ENCODE results near the gene BCHE. TPM values are rescaled to one million over a fixed set of nuclear protein-coding genes. Genes with fewer than 3 reads are reported as not detected.

The BCHE gene
- total RNA-seq, 6 experiments from 2014 or later: not detected

DNA sequence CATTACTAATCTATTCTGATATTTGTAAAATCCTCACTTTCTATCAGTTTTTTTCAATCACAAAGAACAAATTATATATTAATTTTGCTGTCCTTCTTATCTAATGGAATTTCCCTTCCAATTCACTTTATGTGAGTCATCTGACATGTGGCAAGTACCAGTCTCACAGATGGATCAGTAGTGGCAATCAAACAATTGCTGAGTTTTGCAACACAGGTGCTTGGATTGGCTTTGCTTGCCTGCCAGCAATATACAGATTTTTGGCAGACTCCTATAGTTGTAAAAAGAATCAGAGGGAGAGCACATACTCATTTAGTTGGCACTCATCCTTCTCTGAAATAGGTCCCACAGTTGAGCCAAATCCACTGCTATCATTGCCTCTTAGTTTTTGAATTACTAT, 83.7 kb downstream of the BCHE start:
- Mint-ChIP-seq H3K4me3 (no peak overlapping the region), H3K9me3 (peaks cover 43% of the 10 kb centered on the region), H3K27ac (no peak overlapping the region), H3K4me1 (ENCODE audit: low read depth) (no peaks in the 10 kb centered on the region), H3K27me3 (ENCODE audit: insufficient read depth) (no peaks in the 10 kb centered on the region), H3K36me3 (ENCODE audit: low read depth) (peaks cover 5% of the 10 kb centered on the region; the same call in 1 of the 2 replicates)
- TF ChIP-seq, protein P1, sequence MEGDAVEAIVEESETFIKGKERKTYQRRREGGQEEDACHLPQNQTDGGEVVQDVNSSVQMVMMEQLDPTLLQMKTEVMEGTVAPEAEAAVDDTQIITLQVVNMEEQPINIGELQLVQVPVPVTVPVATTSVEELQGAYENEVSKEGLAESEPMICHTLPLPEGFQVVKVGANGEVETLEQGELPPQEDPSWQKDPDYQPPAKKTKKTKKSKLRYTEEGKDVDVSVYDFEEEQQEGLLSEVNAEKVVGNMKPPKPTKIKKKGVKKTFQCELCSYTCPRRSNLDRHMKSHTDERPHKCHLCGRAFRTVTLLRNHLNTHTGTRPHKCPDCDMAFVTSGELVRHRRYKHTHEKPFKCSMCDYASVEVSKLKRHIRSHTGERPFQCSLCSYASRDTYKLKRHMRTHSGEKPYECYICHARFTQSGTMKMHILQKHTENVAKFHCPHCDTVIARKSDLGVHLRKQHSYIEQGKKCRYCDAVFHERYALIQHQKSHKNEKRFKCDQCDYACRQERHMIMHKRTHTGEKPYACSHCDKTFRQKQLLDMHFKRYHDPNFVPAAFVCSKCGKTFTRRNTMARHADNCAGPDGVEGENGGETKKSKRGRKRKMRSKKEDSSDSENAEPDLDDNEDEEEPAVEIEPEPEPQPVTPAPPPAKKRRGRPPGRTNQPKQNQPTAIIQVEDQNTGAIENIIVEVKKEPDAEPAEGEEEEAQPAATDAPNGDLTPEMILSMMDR (IDR thresholded peaks at IDR 0.05): no peak
- DNase-seq: no peak

DNA sequence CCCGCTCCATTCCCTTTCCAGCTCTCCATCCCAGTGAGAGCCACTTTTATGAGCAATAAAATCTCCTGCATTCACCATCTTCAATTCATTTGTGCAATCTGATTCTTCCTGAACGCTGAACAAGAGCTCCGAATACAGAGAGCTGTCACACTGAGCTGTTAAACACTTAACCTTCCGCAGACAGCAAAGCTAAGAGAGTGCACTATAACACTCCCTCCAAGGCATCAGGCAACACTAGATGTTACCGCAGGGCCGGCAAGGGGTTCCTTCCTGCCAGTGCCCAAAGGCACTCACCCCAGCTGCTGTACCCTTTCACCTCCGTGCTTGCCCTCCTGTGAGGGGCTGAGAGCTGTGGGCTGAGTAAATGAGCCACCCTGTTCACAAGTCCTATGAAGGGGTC, 85.6 kb downstream of the BCHE start:
- no peaks in the 10 kb centered on the region for H3K4me1 Mint-ChIP-seq (ENCODE audit: low read depth)
- no peak for DNase-seq

DNA sequence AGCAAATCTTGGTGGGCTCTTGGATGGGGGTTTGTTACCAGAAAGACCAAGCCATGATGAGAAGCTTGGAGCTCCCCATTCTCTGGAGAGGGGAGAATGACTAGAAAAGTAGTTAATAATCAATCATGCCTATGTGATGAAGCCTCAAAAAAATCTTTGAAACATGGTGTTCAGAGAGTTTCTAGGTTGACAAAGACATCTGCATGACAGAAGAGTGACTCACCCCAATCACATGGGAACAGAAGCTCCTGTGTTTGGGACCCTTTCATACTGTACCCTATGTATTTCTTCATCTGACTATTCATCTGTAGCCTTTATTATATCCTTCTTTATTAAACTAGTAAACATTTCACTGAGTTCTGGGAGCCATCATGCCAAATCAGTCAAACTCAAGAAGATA, 87.4 kb downstream of the BCHE start:
- Mint-ChIP-seq H3K27me3 (ENCODE audit: insufficient read depth) (no peaks in the 10 kb centered on the region), H3K27ac (no peak overlapping the region), H3K4me3 (no peak overlapping the region)

More for the DNA sequence above, 85.6 kb downstream of the BCHE start:
- peaks cover 5% of the 10 kb centered on the region; the same call in 1 of the 2 replicates for H3K36me3 Mint-ChIP-seq (ENCODE audit: low read depth)
- H3K27ac Mint-ChIP-seq: no peak overlapping the region
- peaks cover 38% of the 10 kb centered on the region for H3K9me3 Mint-ChIP-seq
- H3K4me3 Mint-ChIP-seq: no peak overlapping the region
- no peaks in the 10 kb centered on the region for H3K27me3 Mint-ChIP-seq (ENCODE audit: insufficient read depth)
- TF ChIP-seq, protein P1 (IDR thresholded peaks at IDR 0.05): no peak

DNA sequence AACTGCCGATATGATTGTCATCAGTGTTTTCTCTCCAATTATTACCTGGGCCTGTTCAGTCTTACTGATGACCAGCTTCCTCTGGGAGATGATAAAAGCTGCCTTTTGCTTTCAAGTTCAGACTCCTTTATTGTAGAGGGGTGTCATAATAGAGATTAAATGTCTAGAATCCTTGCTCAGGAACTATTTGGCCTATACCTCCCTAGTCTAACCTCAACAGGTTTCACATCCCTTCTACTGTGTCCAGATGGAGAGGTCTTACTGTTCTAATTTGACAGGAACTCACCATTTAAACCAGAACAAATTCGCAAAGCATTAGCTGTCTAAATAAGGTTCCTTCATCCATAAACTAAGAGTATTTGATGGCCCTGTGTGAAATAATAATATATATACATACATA, 88.0 kb downstream of the BCHE start:
- H3K4me1 Mint-ChIP-seq (ENCODE audit: low read depth): no peaks in the 10 kb centered on the region
- no peak overlapping the region for H3K27ac Mint-ChIP-seq
- no peak overlapping the region for H3K4me3 Mint-ChIP-seq
- H3K9me3 Mint-ChIP-seq: peaks cover 27% of the 10 kb centered on the region
- TF ChIP-seq, protein P1 (IDR thresholded peaks at IDR 0.05): no peak
- no peaks in the 10 kb centered on the region for H3K27me3 Mint-ChIP-seq (ENCODE audit: insufficient read depth)
- no peak for DNase-seq
- H3K36me3 Mint-ChIP-seq (ENCODE audit: low read depth): peaks cover 5% of the 10 kb centered on the region; the same call in 1 of the 2 replicates

More for the DNA sequence above, 87.4 kb downstream of the BCHE start:
- TF ChIP-seq, protein P1 (IDR thresholded peaks at IDR 0.05): no peak
- Mint-ChIP-seq H3K4me1 (ENCODE audit: low read depth) (no peaks in the 10 kb centered on the region), H3K36me3 (ENCODE audit: low read depth) (peaks cover 5% of the 10 kb centered on the region; the same call in 1 of the 2 replicates), H3K9me3 (peaks cover 27% of the 10 kb centered on the region)
- DNase-seq: no peak

DNA sequence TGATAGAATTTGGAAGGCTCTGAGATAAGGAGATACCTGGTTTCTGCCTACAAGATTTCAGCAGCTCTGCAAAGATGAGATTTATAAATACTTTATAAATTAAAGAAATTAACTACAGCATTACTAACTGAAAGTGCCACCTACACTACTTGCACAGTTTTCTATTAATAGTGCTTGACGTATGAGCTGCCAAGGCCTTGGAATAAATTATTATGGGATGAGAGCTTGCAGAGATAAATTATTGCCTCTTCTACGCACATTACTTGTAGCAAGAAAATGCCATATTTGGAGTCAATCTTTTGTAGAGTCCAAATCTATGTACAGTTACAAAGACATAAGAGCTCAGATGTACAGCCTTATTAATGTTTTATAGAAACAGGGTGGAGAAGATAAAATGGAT, 89.1 kb downstream of the BCHE start:
- Mint-ChIP-seq H3K4me3 (no peak overlapping the region), H3K4me1 (ENCODE audit: low read depth) (no peaks in the 10 kb centered on the region), H3K9me3 (peaks cover 34% of the 10 kb centered on the region), H3K27me3 (ENCODE audit: insufficient read depth) (no peaks in the 10 kb centered on the region), H3K36me3 (ENCODE audit: low read depth) (peaks cover 5% of the 10 kb centered on the region; the same call in 1 of the 2 replicates), H3K27ac (no peak overlapping the region)
- TF ChIP-seq, protein P1 (IDR thresholded peaks at IDR 0.05): no peak
- DNase-seq: no peak

DNA sequence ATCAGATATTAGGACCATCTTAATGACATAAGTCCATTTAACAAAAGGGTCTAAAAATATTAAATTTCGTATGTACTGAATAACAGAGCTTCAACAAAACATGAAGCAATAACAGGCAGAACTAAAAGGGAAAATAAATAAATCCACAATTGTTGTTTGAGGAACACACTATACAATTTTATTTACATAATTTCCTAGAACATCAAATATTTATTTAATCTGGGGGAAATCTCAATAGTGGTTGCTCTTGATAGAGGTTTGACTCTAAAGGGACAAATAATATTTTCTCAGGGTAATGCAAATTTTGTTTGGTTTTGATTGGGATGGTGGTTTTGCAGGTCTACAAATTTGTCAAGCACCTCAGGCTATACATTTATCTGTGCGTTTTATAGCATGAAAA, 90.3 kb downstream of the BCHE start:
- Mint-ChIP-seq H3K4me3 (no peak overlapping the region), H3K27ac (no peak overlapping the region), H3K27me3 (ENCODE audit: insufficient read depth) (no peaks in the 10 kb centered on the region), H3K36me3 (ENCODE audit: low read depth) (peaks cover 5% of the 10 kb centered on the region; the same call in 1 of the 2 replicates), H3K4me1 (ENCODE audit: low read depth) (no peaks in the 10 kb centered on the region), H3K9me3 (peaks cover 37% of the 10 kb centered on the region)
- TF ChIP-seq, protein P1 (IDR thresholded peaks at IDR 0.05): no peak
- no peak for DNase-seq
